ENCODE measurements around the gene DBN1. TPM values are rescaled to one million over a fixed set of nuclear protein-coding genes. Genes with fewer than 3 reads are reported as not detected.

The DBN1 gene
- total and polyA plus RNA-seq, 9 of the 15 experiments (the other 6 are each of a cell fraction or from before 2014, with no cell fraction given): 0.25 to 87.2 (median 27.9) TPM

GRCh38 chr5:177455036-177455660, 18.3 kb downstream of the DBN1 start (continued):
- TF ChIP-seq MNT (conservative IDR thresholded peaks at IDR 0.05): peak; percentile 83 to 94
- TF ChIP-seq ZNF699 (CRISPR knock-in tag; IDR thresholded peaks at IDR 0.05; ENCODE audit: insufficient replicate concordance): no peak
- no peak for TF ChIP-seq ZNF354B (CRISPR knock-in tag; IDR thresholded peaks at IDR 0.05)
- TF ChIP-seq ZNF445 (CRISPR knock-in tag; IDR thresholded peaks at IDR 0.05; ENCODE audit: low read depth): no peak
- TF ChIP-seq ZNF143 (CRISPR knock-in tag; IDR thresholded peaks at IDR 0.05): no peak
- no peak for TF ChIP-seq ZNF280A (IDR thresholded peaks at IDR 0.05; ENCODE audit: low read depth, partially characterized antibody)
- TF ChIP-seq SMARCA5 (IDR thresholded peaks at IDR 0.05): no peak
- TF ChIP-seq HNRNPK (IDR thresholded peaks at IDR 0.05; ENCODE audit: low read depth, low read length, poor library complexity, severe bottlenecking): no peak
- peak; percentile 36 for TF ChIP-seq U2AF1 (optimal IDR thresholded peaks at IDR 0.05; ENCODE audit: low read depth, low read length)
- TF ChIP-seq HDAC1 (IDR thresholded peaks at IDR 0.05): peak in 1 of 2 experiments; percentile 60; a peak in 2 of 4 replicates
- TF ChIP-seq CBX1 (IDR thresholded peaks at IDR 0.05; ENCODE audit: low read depth): peak; percentile 66
- peak; percentile 23; the same call in 1 of the 2 replicates for TF ChIP-seq ZNF124 (CRISPR knock-in tag; IDR thresholded peaks at IDR 0.05)
- TF ChIP-seq SMAD1 (IDR thresholded peaks at IDR 0.05; ENCODE audit: low read depth, low read length, partially characterized antibody): no peak
- no peak for TF ChIP-seq E4F1 (CRISPR knock-in tag; IDR thresholded peaks at IDR 0.05; ENCODE audit: borderline replicate concordance)
- TF ChIP-seq, protein P1, sequence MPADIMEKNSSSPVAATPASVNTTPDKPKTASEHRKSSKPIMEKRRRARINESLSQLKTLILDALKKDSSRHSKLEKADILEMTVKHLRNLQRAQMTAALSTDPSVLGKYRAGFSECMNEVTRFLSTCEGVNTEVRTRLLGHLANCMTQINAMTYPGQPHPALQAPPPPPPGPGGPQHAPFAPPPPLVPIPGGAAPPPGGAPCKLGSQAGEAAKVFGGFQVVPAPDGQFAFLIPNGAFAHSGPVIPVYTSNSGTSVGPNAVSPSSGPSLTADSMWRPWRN (IDR thresholded peaks at IDR 0.05; ENCODE audit: low read depth): no peak
- TF ChIP-seq SRSF9 (IDR thresholded peaks at IDR 0.05; ENCODE audit: borderline replicate concordance, low read depth, low read length): no peak
- peak; percentile 57 for TF ChIP-seq XRCC5 (IDR thresholded peaks at IDR 0.05; ENCODE audit: low read depth, low read length)

Measured in K562 (cell line).